ENCODE measurements around the gene NHSL2. TPM values are rescaled to one million over a fixed set of nuclear protein-coding genes. Genes with fewer than 3 reads are reported as not detected.

The NHSL2 gene
- total and polyA plus RNA-seq, 8 donors: 7.0 to 15.3 (median 9.5) TPM

DNA sequence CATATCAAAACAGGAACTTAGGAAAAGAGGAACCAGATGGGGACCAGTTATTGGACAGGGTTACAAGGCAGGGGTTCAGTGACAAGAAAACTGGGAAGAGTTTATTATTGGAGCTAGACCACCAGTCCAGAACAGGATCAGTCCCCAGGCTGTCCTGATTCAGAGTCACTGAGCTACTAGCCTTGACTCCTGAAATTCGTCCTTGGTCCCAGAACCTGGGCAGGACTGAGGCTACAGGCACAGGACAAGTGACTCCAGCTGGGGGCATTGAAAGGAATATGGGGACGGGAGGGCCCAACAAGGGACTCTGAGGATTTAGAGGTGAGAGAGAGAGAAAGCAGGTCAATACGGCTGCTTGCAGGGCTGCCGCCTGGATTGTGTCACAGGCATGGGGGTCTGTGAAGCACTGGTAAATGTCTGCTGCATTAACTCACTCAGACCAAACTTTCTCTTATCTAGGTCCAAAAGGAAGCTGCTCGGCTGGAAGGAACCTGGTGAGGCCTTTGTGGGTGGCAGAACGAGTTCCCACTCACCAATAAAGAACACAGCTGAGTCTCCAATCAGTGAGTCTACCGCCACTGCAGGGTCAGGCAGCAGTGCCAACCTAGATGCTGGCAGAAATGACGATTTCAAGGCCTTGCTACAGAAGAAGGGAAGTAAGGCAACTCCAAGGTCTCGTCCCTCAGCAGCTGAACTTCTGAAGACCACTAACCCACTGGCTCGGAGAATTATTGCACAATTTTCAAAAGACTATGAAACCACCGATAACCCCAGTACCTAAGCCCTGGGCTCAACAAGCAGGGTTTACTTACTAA, 232.4 kb downstream of the NHSL2 start:
- ATAC-seq (no peak), DNase-seq (no peak)
- no peaks in the 10 kb centered on the region for H3K4me1 ChIP-seq
- peaks cover 0 to 24% of the 10 kb centered on the region in 2 donors for H3K36me3 ChIP-seq
- no peak for TF ChIP-seq CTCF (IDR thresholded peaks at IDR 0.05)
- no peaks in the 10 kb centered on the region for H3K9me3 ChIP-seq
- no peaks in the 10 kb centered on the region for H3K27me3 ChIP-seq
- no peak overlapping the region for H3K4me3 ChIP-seq
- intact Hi-C loops (cut with DNase I): no loop called here
- no peak overlapping the region for H3K27ac ChIP-seq

DNA sequence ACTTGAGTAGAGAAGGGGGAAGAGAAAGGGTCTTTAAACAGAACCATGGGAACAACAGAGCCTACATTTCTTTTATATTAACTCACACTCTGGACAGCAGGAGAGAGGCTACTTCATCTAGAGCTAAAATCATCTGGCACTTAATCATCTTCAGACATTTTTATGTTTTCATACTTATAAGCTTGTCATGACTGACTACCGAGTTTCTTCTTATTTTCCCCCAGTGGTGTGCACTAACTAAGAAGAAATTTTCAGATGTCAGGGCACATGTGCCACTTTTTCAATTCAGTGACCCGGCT, 232.9 kb downstream of the NHSL2 start:
- Histone ChIP-seq H3K27ac (no peak overlapping the region), H3K4me1 (no peaks in the 10 kb centered on the region), H3K27me3 (no peaks in the 10 kb centered on the region), H3K4me3 (no peak overlapping the region), H3K36me3 (peaks cover 0 to 19% of the 10 kb centered on the region in 2 donors), H3K9me3 (no peaks in the 10 kb centered on the region)
- intact Hi-C loops (cut with DNase I): no loop called here
- TF ChIP-seq CTCF (IDR thresholded peaks at IDR 0.05): no peak
- DNase-seq (no peak), ATAC-seq (no peak)

DNA sequence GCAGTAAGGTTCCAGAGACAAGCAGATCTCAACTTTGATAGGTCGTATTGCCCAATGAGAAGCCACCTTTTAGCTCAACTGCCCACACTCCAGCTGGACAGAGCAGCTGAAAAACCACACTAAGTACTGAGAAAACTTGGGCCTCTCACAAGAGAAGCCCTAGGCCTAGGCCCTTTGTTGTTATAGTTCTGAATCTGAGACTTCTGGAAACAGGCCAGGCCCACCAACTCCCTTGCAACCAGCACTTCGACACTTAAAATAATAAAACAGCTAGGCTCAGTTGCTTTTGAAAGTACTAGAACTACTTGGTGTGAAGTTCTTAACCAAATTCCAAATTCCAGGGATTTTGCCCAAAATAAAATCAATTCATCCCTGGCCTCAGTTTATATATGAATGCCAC, 234.5 kb downstream of the NHSL2 start:
- H3K36me3 ChIP-seq: peaks cover 0 to 4% of the 10 kb centered on the region in 2 donors
- no peaks in the 10 kb centered on the region for H3K27me3 ChIP-seq
- no peak for DNase-seq
- ATAC-seq: no peak
- no peaks in the 10 kb centered on the region for H3K4me1 ChIP-seq
- no peak for TF ChIP-seq CTCF (IDR thresholded peaks at IDR 0.05)
- intact Hi-C loops (cut with DNase I): no loop called here
- H3K9me3 ChIP-seq: no peaks in the 10 kb centered on the region
- no peak overlapping the region for H3K27ac ChIP-seq
- H3K4me3 ChIP-seq: no peak overlapping the region

DNA sequence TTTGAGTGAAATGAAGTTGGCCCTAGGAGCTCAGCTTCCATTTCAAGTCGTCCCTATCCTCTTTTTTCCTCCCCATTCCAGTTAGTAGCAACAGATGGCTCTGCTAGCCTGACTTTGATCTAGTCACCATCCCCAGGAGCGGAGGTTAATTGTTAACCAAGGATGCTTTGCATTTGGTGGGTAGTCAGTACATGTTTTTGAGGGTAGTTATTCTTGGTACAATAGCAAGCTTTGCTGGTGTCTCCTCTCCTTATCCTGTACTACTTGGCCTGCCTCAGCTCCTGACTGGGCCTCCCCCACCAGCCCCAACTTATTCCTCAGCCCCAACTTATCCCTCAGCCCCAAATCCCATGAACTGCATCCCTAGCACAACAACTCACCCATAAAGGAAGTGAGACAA, 235.9 kb downstream of the NHSL2 start:
- Histone ChIP-seq H3K4me1 (no peaks in the 10 kb centered on the region), H3K27me3 (no peaks in the 10 kb centered on the region), H3K36me3 (no peaks in the 10 kb centered on the region), H3K4me3 (no peak overlapping the region), H3K9me3 (no peaks in the 10 kb centered on the region), H3K27ac (no peak overlapping the region)
- no peak for ATAC-seq
- TF ChIP-seq CTCF (IDR thresholded peaks at IDR 0.05): no peak
- intact Hi-C loops (cut with DNase I): no loop called here
- DNase-seq: no peak

GRCh38 chrX:72158773-72159172, 248.1 kb downstream of the NHSL2 start:
- no peaks in the 10 kb centered on the region for H3K9me3 ChIP-seq
- intact Hi-C loops (cut with DNase I): no loop called here

More at GRCh38 chrX:72158773-72159172, 248.1 kb downstream of the NHSL2 start:
- DNase-seq: no peak
- no peak overlapping the region for H3K4me3 ChIP-seq
- no peak for TF ChIP-seq CTCF (IDR thresholded peaks at IDR 0.05)
- H3K36me3 ChIP-seq: no peaks in the 10 kb centered on the region
- no peaks in the 10 kb centered on the region for H3K27me3 ChIP-seq
- H3K27ac ChIP-seq: no peak overlapping the region
- ATAC-seq: no peak
- H3K4me1 ChIP-seq: no peaks in the 10 kb centered on the region

All from left lung (tissue), 10 donors.